IMR-90 (cell line): ENCODE data around the gene RBM44. TPM values are rescaled to one million over a fixed set of nuclear protein-coding genes. Genes with fewer than 3 reads are reported as not detected.

Experiments
- ATAC-seq: fragments of 200-7000 bp; cut with Tn5 transposase; 2 replicates; pipeline ENCODE4 v1.9.1; 2020; ENCODE audit warnings: low read depth, mild to moderate bottlenecking, moderate library complexity
- BruUV-seq: library from RNA; stranded (reverse); fragments of 400-500 nt; replicated peaks from 2 replicates; lab custom pipeline; 2021; lab: Mats Ljungman, UMichigan
- CTCF ChIA-PET: fragments of 300-600 bp; formaldehyde crosslinking; extraction: SDS; loops from one replicate; lab custom pipeline; 2021; ENCODE audit warnings: antibody characterized with exemption; lab: Yijun Ruan, JAX
- POLR2A ChIA-PET: fragments of 300-600 bp; sonication (Branson Sonifier 250); formaldehyde crosslinking; loops from one replicate; lab custom pipeline; 2022; ENCODE audit warnings: antibody characterized with exemption; ENCODE audit not compliant: unreplicated experiment; lab: Charles Lee
- DNase-seq: peaks from one replicate; pipeline ENCODE4 v3.0.0; 2013
- H2AFZ ChIP-seq: replicated peaks from 2 replicates; pipeline ENCODE3; 2013; ENCODE audit warnings: low read length, mild to moderate bottlenecking; ENCODE audit not compliant: poor library complexity
- H2AK5ac ChIP-seq: 2 replicates; pipeline ENCODE4 v1.6.1; 2013; ENCODE audit warnings: low read depth, low read length, inconsistent platforms
- H2AK9ac ChIP-seq: replicated peaks from 2 replicates; pipeline ENCODE3; 2013; ENCODE audit warnings: mild to moderate bottlenecking, low read depth, low read length, moderate library complexity; ENCODE audit not compliant: poor library complexity
- H2BK120ac ChIP-seq: 2 replicates; pipeline ENCODE4 v1.6.1; 2013; ENCODE audit warnings: low read depth, low read length, inconsistent platforms
- H2BK15ac ChIP-seq: 3 replicates; pipeline ENCODE4 v1.6.1; 2013; ENCODE audit warnings: low read depth, low read length, inconsistent platforms
- H2BK20ac ChIP-seq: 2 replicates; pipeline ENCODE4 v1.6.1; 2013; ENCODE audit warnings: low read depth, mild to moderate bottlenecking, inconsistent platforms, low read length, moderate library complexity
- H2BK5ac ChIP-seq: 2 replicates; pipeline ENCODE4 v1.6.1; 2013; ENCODE audit warnings: mild to moderate bottlenecking, low read depth, low read length, inconsistent platforms; ENCODE audit not compliant: poor library complexity, severe bottlenecking
- H3K14ac ChIP-seq: replicated peaks from 2 replicates; pipeline ENCODE4 v1.6.1; 2013; ENCODE audit warnings: low read depth, low read length, inconsistent platforms
- H3K18ac ChIP-seq: 2 replicates; pipeline ENCODE4 v1.6.1; 2013; ENCODE audit warnings: low read depth, low read length, control low read depth
- H3K23ac ChIP-seq: 2 replicates; pipeline ENCODE4 v1.6.1; 2013; ENCODE audit warnings: low read depth, low read length, inconsistent platforms
- H3K27ac ChIP-seq: 2 replicates; pipeline ENCODE4 v1.5.1; 2013; ENCODE audit warnings: mild to moderate bottlenecking, control low read depth, low read length; ENCODE audit not compliant: insufficient read depth
- H3K27me3 ChIP-seq: 2 replicates; pipeline ENCODE4 v1.6.1; 2013; ENCODE audit warnings: low read length; ENCODE audit not compliant: control insufficient read depth, insufficient read depth
- H3K36me3 ChIP-seq: 2 replicates; pipeline ENCODE4 v1.6.1; 2013; ENCODE audit warnings: low read length, mixed read lengths; ENCODE audit not compliant: control insufficient read depth, insufficient read depth
- H3K4ac ChIP-seq: 2 replicates; pipeline ENCODE4 v1.6.1; 2013; ENCODE audit warnings: low read depth, low read length, inconsistent platforms
- H3K4me1 ChIP-seq: 2 replicates; pipeline ENCODE4 v1.6.1; 2013; ENCODE audit warnings: low read length, mixed read lengths; ENCODE audit not compliant: control insufficient read depth, insufficient read depth
- H3K4me2 ChIP-seq: 2 replicates; pipeline ENCODE4 v1.6.1; 2013; ENCODE audit warnings: low read depth, mild to moderate bottlenecking, control low read depth, low read length, moderate library complexity
- H3K4me3 ChIP-seq: 2 replicates; pipeline ENCODE4 v1.5.1; 2013; ENCODE audit warnings: low read depth, mild to moderate bottlenecking, control low read depth, low read length, moderate library complexity; ENCODE audit not compliant: insufficient read depth
- H3K56ac ChIP-seq: 2 replicates; pipeline ENCODE4 v1.6.1; 2013; ENCODE audit warnings: low read length, inconsistent platforms; ENCODE audit not compliant: insufficient read depth; ENCODE audit errors: extremely low read depth
- H3K79me1 ChIP-seq, 2 experiments: 2 replicates each; pipeline ENCODE4 v1.6.1; 2013; ENCODE audit warnings: low read length in 2 of 2, inconsistent platforms in 1 of 2, low read depth in 1 of 2
- H3K9ac ChIP-seq: 2 replicates; pipeline ENCODE4 v1.6.1; 2013; ENCODE audit warnings: low read depth, low read length, control low read depth
- H3K9me1 ChIP-seq: 2 replicates; pipeline ENCODE4 v1.6.1; 2013; ENCODE audit warnings: low read length, inconsistent platforms; ENCODE audit not compliant: insufficient read depth
- H3K9me3 ChIP-seq: 2 replicates; pipeline ENCODE4 v1.6.1; 2013; ENCODE audit warnings: low read length; ENCODE audit not compliant: control insufficient read depth, insufficient read depth
- H4K20me1 ChIP-seq: 2 replicates; pipeline ENCODE4 v1.6.1; 2013; ENCODE audit warnings: low read length, inconsistent platforms; ENCODE audit not compliant: insufficient read depth
- H4K5ac ChIP-seq: 2 replicates; pipeline ENCODE4 v1.6.1; 2013; ENCODE audit warnings: mild to moderate bottlenecking, low read depth, low read length, control low read depth
- H4K8ac ChIP-seq, 2 experiments: 2 replicates each; pipeline ENCODE4 v1.6.1; 2013; ENCODE audit warnings: low read depth in 2 of 2, low read length in 2 of 2, control low read depth in 1 of 2, inconsistent platforms in 1 of 2
- H4K91ac ChIP-seq: 2 replicates; pipeline ENCODE4 v1.6.1; 2013; ENCODE audit warnings: low read depth, low read length, inconsistent platforms; ENCODE audit not compliant: insufficient read depth
- NFE2L2 ChIP-seq: fragments of 150-350 bp; IDR thresholded peaks from 2 replicates; pipeline ENCODE4 v1.6.1; 2016; ENCODE audit warnings: low read depth, mild to moderate bottlenecking, low read length
- USF2 ChIP-seq: fragments of 150-350 bp; IDR thresholded peaks from 2 replicates; pipeline ENCODE4 v1.6.1; 2017; ENCODE audit warnings: mild to moderate bottlenecking, antibody characterized with exemption, low read length, low read depth
- WGBS, 2 experiments: methylation state at CpG; one replicate each; pipeline versions ENCODE4 v1.1.5 to v1.1.7; 2013; ENCODE audit warnings: missing lambda C conversion rate in 2 of 2; ENCODE audit not compliant: insufficient read length in 1 of 2; ENCODE audit errors: extremely low coverage in 2 of 2; 5-methylcytosine and 5-hydroxymethylcytosine counted together
- dilution Hi-C: fragments of 300-500 bp; cut with HindIII; formaldehyde crosslinking; loops from one replicate; pipeline ENCODE4 v1.14.3; 2018; ENCODE audit warnings: low sequenced_read_pairs; ENCODE audit not compliant: unreplicated experiment
- in situ Hi-C: fragments of 300-500 bp; cut with MboI; formaldehyde crosslinking; loops from 3 replicates; pipeline ENCODE4 v1.14.3; 2019; ENCODE audit warnings: low sequenced_read_pairs, inconsistent platforms, mixed read lengths
- intact Hi-C: fragments of 100-400 bp; cut with micrococcal nuclease; formaldehyde crosslinking; loops from 2 replicates; pipeline ENCODE4 v1.10.0; 2022
- polyA plus RNA-seq, 3 experiments: library from polyadenylated mRNA; depleted of rRNA; stranded (reverse); fragments of >200 nt; gene quantifications; 2 replicates each; pipeline ENCODE4 v1.2.3, GENCODE V29; 2012; ENCODE audit warnings: low replicate concordance in 1 of 3
- total RNA-seq: library from RNA; depleted of rRNA; stranded (reverse); fragments of >200 nt; gene quantifications from 2 replicates; pipeline ENCODE4 v1.2.3, GENCODE V29; 2012

The RBM44 gene
- total and polyA plus RNA-seq, 2 of the 4 experiments (the other 2 are of a cell fraction) = 0.14 to 0.18 TPM

DNA sequence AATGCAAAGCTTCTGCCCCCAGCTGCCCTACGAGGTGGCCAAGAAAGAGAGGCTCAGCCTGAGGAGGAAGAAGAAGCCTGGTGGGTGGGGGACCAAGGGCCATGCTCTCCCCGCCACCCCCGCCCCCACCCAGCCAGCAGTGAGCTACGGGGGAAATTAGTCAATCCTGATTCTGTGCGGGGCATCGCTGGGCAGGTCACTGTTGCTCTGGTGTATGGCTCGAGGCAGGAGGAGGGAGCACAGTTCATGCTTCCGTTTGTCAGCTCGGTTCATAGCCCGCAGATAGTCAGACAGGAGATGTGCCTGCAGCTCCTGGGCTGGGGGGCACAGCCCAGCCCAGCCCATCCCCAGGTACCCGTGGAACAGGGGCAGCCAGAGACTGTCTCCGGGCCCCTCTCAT lies 78.0 kb downstream of the RBM44 start:
- ChIA-PET CTCF (interaction anchor here (0.6 kb wide), 1 partner anchor 50 kb away, joined by 3 read pairs; no protein-coding TSS in a partner anchor), POLR2A (no interaction called here)
- H3K36me3 ChIP-seq = no peaks in the 10 kb centered on the region
- H3K4ac ChIP-seq = no peak overlapping the region; the same call in 1 of the 2 replicates
- H3K9ac ChIP-seq = no peak overlapping the region
- no peak overlapping the region for H2BK15ac ChIP-seq
- no peak overlapping the region for H4K8ac ChIP-seq
- no peak overlapping the region for H3K4me2 ChIP-seq
- no peak overlapping the region for H4K91ac ChIP-seq
- H3K23ac ChIP-seq = no peak overlapping the region
- H3K27me3 ChIP-seq = no peaks in the 10 kb centered on the region
- dilution Hi-C loops (no loop called here), intact Hi-C loops (no loop called here), in situ Hi-C loops (no loop called here)
- H4K20me1 ChIP-seq = no peaks in the 10 kb centered on the region
- no peak overlapping the region for H4K5ac ChIP-seq
- H3K18ac ChIP-seq = no peak overlapping the region
- TF ChIP-seq USF2 = no peak
- TF ChIP-seq NFE2L2 = no peak
- peaks cover 35% of the 10 kb centered on the region for H3K4me1 ChIP-seq
- BruUV-seq = no TSS peak
- H3K14ac ChIP-seq = no peak overlapping the region
- 61% methylated on average over 3 of the region's 12 CpGs; no CpG with 5 or more reads in 1 of the 2 experiments for WGBS, 2 experiments
- no peak overlapping the region for H3K56ac ChIP-seq
- H3K9me1 ChIP-seq = no peaks in the 10 kb centered on the region; the same call in 1 of the 2 replicates
- H3K4me3 ChIP-seq = no peak overlapping the region
- H2BK20ac ChIP-seq = no peak overlapping the region
- no peak overlapping the region for H2BK5ac ChIP-seq
- no peak overlapping the region for H2BK120ac ChIP-seq
- no peak for DNase-seq
- no peaks in the 10 kb centered on the region for H3K9me3 ChIP-seq
- no peak overlapping the region for H2AFZ ChIP-seq
- no peak for ATAC-seq
- 0 out of 2 replicates have a peak overlapping the region, but pooled peaks have one; percentile 9 for H2AK5ac ChIP-seq
- H3K27ac ChIP-seq = no peak overlapping the region
- no peak overlapping the region for H2AK9ac ChIP-seq
- 0 out of 4 replicates have a peak, but pooled peaks cover 0 to 6% of the 10 kb centered on the region in 2 experiments for H3K79me1 ChIP-seq
